Activated CD8-positive, alpha-beta memory T cell treated with anti-CD3 and anti-CD28 coated beads for 24 hours (primary cell): Measurements from ENCODE around the gene PXDN.
"Not testable (repeated sequence)": the region's sequence is repeated elsewhere in the genome, so short reads cannot be mapped to it uniquely, and the experiment has no call there.

Experiments
- DNase-seq: peaks from one replicate; pipeline ENCODE4 v3.0.0-alpha.2; 2020

Gene PXDN

GRCh38 chr2:1721706-1722646 lies 22.3 kb downstream of the PXDN start:
- no peak for DNase-seq

GRCh38 chr2:1718339-1719220 lies 25.7 kb downstream of the PXDN start:
- no peak for DNase-seq

- DNase-seq: no peak
Observed at GRCh38 chr2:1717113-1717512, 27.2 kb downstream of the PXDN start.

GRCh38 chr2:1716441-1716840 lies 27.9 kb downstream of the PXDN start:
- DNase-seq: no peak

- not testable (repeated sequence) for DNase-seq
Observed at GRCh38 chr2:1716014-1716305, 28.4 kb downstream of the PXDN start.

- no peak for DNase-seq
Observed at GRCh38 chr2:1715184-1716013, 28.9 kb downstream of the PXDN start.

- no peak for DNase-seq
Observed at GRCh38 chr2:1714291-1715064, 29.8 kb downstream of the PXDN start.

GRCh38 chr2:1713839-1714236 lies 30.5 kb downstream of the PXDN start:
- DNase-seq: no peak

GRCh38 chr2:1713142-1713838 lies 31.0 kb downstream of the PXDN start:
- no peak for DNase-seq

GRCh38 chr2:1709946-1710560 lies 34.3 kb downstream of the PXDN start:
- DNase-seq: no peak

- DNase-seq: no peak
Observed at GRCh38 chr2:1709335-1709605, 35.0 kb downstream of the PXDN start.

GRCh38 chr2:1708476-1709334 lies 35.6 kb downstream of the PXDN start:
- no peak for DNase-seq

- no peak for DNase-seq
Observed at GRCh38 chr2:1707771-1708418, 36.4 kb downstream of the PXDN start.

GRCh38 chr2:1706089-1706841 lies 38.0 kb downstream of the PXDN start:
- DNase-seq: not testable (repeated sequence)

- no peak for DNase-seq
Observed at GRCh38 chr2:1705557-1706076, 38.7 kb downstream of the PXDN start.

GRCh38 chr2:1704631-1705556 lies 39.4 kb downstream of the PXDN start:
- no peak for DNase-seq

GRCh38 chr2:1702186-1702565 lies 42.1 kb downstream of the PXDN start:
- DNase-seq: no peak
